ENCODE results near the gene PDIA6. TPM values are rescaled to one million over a fixed set of nuclear protein-coding genes. Genes with fewer than 3 reads are reported as not detected.

The PDIA6 gene
- total and polyA plus RNA-seq, 10 of the 15 experiments (the other 5 are each of a cell fraction or from before 2014, with no cell fraction given), result 148 to 526 (median 209) TPM

DNA sequence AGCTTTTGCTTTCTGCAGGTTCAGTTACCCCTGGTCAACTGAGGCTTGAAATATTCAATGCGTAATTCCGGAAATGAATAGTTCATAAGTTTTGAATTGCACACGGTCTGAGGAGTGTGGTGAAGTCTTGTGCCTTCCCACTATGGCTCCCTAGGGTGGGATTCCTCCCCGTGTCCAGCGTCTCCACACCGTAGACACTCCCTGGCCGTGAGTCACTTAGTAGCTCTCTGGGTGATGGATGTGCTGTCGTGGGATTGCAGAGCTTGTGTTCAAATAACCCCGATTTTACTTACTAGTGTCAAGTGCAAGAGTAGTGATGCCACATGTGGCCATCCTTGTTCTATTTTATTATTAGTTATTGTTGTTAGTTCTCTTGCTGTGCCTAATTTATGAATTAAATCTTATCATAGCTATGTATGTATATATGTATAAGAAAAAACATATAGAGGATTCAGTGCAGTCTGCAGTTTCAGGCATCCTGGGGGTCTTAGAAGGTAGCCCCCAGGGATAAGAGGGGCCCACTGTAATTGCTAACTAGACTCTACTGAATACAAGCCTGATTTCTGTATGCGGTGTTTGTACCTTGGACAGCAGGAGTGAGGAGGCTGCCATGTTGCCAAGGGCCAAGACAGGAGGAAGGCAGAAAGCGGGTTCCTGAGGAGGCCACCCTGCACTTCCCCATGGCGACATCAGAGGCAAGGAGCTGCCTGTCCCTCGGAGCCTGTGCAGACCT is 47.7 kb upstream of the PDIA6 start:
- Histone ChIP-seq H3K79me2 (ENCODE audit: control insufficient read depth, insufficient read depth, low read length) (no peaks in the 10 kb centered on the region), H3K27me3 (replicated peaks in 1 of 2; ENCODE audit: control insufficient read depth in 2 of 2, insufficient read depth in 2 of 2, low read length in 1 of 2) (no peaks in the 10 kb centered on the region; a peak in 4 of 4 replicates), H3K9ac (ENCODE audit: control insufficient read depth, insufficient read depth, low read length) (no peak overlapping the region), H3K36me3 (ENCODE audit: control insufficient read depth in 2 of 2, insufficient read depth in 2 of 2, low read length in 1 of 2) (no peaks in the 10 kb centered on the region), H3K4me1 (ENCODE audit: control insufficient read depth, insufficient read depth, low read length) (peaks cover 24% of the 10 kb centered on the region), H3K4me3 (no peak overlapping the region), H3K9me3 (replicated peaks; ENCODE audit: control insufficient read depth, insufficient read depth, low read length) (no peaks in the 10 kb centered on the region), H3K4me2 (ENCODE audit: control insufficient read depth, insufficient read depth) (no peak overlapping the region), H4K20me1 (ENCODE audit: control insufficient read depth, insufficient read depth) (no peaks in the 10 kb centered on the region; the same call in 1 of the 2 replicates), H2AFZ (ENCODE audit: control insufficient read depth, low read depth, low read length) (no peak overlapping the region), H3K27ac (ENCODE audit: control insufficient read depth, insufficient read depth) (no peak overlapping the region)
- 58% methylated on average over 13 of the region's 13 CpGs for WGBS (ENCODE audit: insufficient coverage, insufficient replicate concordance, low lambda C conversion rate, missing lambda C conversion rate)
- no TSS peak for BruUV-seq (replicated peaks)
- POLR2A ChIA-PET, result no interaction called here
- RAD21 ChIA-PET (ENCODE audit: unreplicated experiment), result no interaction called here
- CTCF ChIA-PET, result no interaction called here
- in situ Hi-C loops (cut with MboI), result no loop called here
- FAIRE-seq, result no peak
- TF ChIP-seq YY1 (IDR thresholded peaks at IDR 0.05; ENCODE audit: low read depth, low read length) (no peak), IRF4 (IDR thresholded peaks at IDR 0.05; ENCODE audit: low read depth, low read length) (no peak), ZBTB40 (IDR thresholded peaks at IDR 0.05; ENCODE audit: borderline replicate concordance) (no peak)
- TF ChIP-seq, protein P1, sequence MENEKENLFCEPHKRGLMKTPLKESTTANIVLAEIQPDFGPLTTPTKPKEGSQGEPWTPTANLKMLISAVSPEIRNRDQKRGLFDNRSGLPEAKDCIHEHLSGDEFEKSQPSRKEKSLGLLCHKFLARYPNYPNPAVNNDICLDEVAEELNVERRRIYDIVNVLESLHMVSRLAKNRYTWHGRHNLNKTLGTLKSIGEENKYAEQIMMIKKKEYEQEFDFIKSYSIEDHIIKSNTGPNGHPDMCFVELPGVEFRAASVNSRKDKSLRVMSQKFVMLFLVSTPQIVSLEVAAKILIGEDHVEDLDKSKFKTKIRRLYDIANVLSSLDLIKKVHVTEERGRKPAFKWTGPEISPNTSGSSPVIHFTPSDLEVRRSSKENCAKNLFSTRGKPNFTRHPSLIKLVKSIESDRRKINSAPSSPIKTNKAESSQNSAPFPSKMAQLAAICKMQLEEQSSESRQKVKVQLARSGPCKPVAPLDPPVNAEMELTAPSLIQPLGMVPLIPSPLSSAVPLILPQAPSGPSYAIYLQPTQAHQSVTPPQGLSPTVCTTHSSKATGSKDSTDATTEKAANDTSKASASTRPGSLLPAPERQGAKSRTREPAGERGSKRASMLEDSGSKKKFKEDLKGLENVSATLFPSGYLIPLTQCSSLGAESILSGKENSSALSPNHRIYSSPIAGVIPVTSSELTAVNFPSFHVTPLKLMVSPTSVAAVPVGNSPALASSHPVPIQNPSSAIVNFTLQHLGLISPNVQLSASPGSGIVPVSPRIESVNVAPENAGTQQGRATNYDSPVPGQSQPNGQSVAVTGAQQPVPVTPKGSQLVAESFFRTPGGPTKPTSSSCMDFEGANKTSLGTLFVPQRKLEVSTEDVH (IDR thresholded peaks at IDR 0.05; ENCODE audit: low read depth, partially characterized antibody), result no peak
- SMC1A ChIA-PET (ENCODE audit: uncharacterized antibody, unreplicated experiment), result no interaction called here
- DNase-seq (ENCODE audit: low read depth, low spot score), result no peak
- ATAC-seq, result no peak
- intact Hi-C loops (cut with micrococcal nuclease; ENCODE audit: unreplicated experiment), result no loop called here

Data from GM12878 (cell line).